IgD-negative memory B cell (primary cell): ENCODE results near the gene WDR20. TPM values are rescaled to one million over a fixed set of nuclear protein-coding genes. Genes with fewer than 3 reads are reported as not detected.

ENCODE experiments used
- H3K27ac Mint-ChIP-seq, 3 donors: one replicate each; pipeline ENCODE4 v1.8.0; 2020 to 2022; ENCODE audit warnings: mild to moderate bottlenecking in 3 of 3, mixed read lengths in 3 of 3, moderate library complexity in 1 of 3
- H3K27me3 Mint-ChIP-seq: one replicate; pipeline ENCODE4 v1.8.0; 2021; ENCODE audit warnings: mixed read lengths
- H3K36me3 Mint-ChIP-seq: one replicate; pipeline ENCODE4 v1.8.0; 2020; ENCODE audit warnings: mild to moderate bottlenecking, mixed read lengths
- H3K4me1 Mint-ChIP-seq, 3 donors: one replicate each; pipeline ENCODE4 v1.8.0; 2020 to 2022; ENCODE audit warnings: mixed read lengths in 3 of 3, mild to moderate bottlenecking in 1 of 3
- H3K4me3 Mint-ChIP-seq, 4 donors: one replicate each; pipeline ENCODE4 v1.8.0; 2020 to 2022; ENCODE audit warnings: mild to moderate bottlenecking in 4 of 4, mixed read lengths in 4 of 4, moderate library complexity in 3 of 4
- H3K9me3 Mint-ChIP-seq, 3 donors: one replicate each; pipeline ENCODE4 v1.8.0; 2020 to 2021; ENCODE audit warnings: mixed read lengths in 3 of 3, mild to moderate bottlenecking in 1 of 3
- polyA plus RNA-seq: library from polyadenylated mRNA; unstranded; fragments of 300-500 nt; fragmentation: Illumina TruSeq; gene quantifications from one replicate; pipeline ENCODE4 v1.2.3, GENCODE V29; 2021

Gene WDR20
- polyA plus RNA-seq, 1 donor from 2014 or later: 14.9 TPM

- Mint-ChIP-seq H3K36me3 (peaks cover 9% of the 10 kb centered on the region), H3K27ac (no peak overlapping the region), H3K9me3 (no peaks in the 10 kb centered on the region), H3K4me3 (no peak overlapping the region), H3K27me3 (no peaks in the 10 kb centered on the region), H3K4me1 (peaks cover 0 to under 1% (median 0%) of the 10 kb centered on the region in 3 donors)
These were observed 67.2 kb downstream of the WDR20 start for GRCh38 chr14:102206918-102207317.

DNA sequence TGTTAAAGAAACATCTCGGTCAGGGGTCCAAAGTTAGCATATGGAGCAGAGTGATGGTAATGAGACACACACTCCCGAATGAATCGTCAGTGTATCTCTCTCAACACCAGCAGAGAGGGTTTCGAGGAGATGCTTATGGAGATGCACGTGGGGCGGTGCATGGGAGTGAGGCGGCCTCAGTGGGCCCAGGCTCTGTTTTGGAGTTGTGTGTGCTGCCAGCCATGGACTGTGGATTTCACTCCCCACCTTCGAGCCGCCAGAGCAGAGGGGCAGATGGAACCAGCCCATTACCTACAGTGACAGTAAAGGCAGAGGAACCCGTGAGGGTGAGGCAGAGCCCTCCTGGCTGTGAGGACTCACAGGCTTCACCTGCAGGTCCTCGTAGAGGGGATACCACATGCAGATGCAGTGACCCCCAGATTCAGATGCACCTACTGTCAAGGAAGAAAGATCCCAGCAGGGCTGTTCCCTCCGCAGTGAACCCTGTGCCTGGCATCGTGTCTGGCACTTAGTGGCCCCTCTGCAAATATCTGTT is 68.2 kb downstream of the WDR20 start:
- Mint-ChIP-seq H3K36me3 (peaks cover 9% of the 10 kb centered on the region), H3K27ac (no peak overlapping the region), H3K9me3 (no peaks in the 10 kb centered on the region), H3K27me3 (no peaks in the 10 kb centered on the region), H3K4me3 (no peak overlapping the region), H3K4me1 (no peaks in the 10 kb centered on the region)

DNA sequence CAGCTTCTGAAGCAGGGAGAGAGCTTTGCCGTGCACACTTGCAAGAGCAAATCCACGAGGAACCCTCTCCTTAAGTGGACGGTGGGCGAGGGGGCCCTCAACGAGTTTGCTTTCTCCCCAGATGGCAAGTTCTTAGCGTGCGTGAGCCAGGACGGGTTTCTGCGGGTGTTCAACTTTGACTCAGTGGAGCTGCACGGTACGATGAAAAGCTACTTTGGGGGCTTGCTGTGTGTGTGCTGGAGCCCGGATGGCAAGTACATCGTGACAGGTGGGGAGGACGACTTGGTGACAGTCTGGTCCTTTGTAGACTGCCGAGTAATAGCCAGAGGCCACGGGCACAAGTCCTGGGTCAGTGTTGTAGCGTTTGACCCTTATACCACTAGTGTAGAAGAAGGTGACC is 69.0 kb downstream of the WDR20 start:
- Mint-ChIP-seq H3K27ac (no peak overlapping the region), H3K27me3 (no peaks in the 10 kb centered on the region), H3K9me3 (no peaks in the 10 kb centered on the region), H3K4me3 (no peak overlapping the region), H3K36me3 (peaks cover 9% of the 10 kb centered on the region), H3K4me1 (no peaks in the 10 kb centered on the region)

- no peak overlapping the region for H3K4me3 Mint-ChIP-seq
- H3K4me1 Mint-ChIP-seq: no peaks in the 10 kb centered on the region
- H3K27ac Mint-ChIP-seq: no peak overlapping the region
- H3K9me3 Mint-ChIP-seq: no peaks in the 10 kb centered on the region
- peaks cover 10% of the 10 kb centered on the region for H3K36me3 Mint-ChIP-seq
- no peaks in the 10 kb centered on the region for H3K27me3 Mint-ChIP-seq
These were observed 69.7 kb downstream of the WDR20 start for GRCh38 chr14:102209224-102209966.

GRCh38 chr14:102210421-102211042 is 70.8 kb downstream of the WDR20 start:
- H3K9me3 Mint-ChIP-seq: no peaks in the 10 kb centered on the region
- H3K4me3 Mint-ChIP-seq: no peak overlapping the region
- H3K27me3 Mint-ChIP-seq: no peaks in the 10 kb centered on the region
- no peak overlapping the region for H3K27ac Mint-ChIP-seq
- peaks cover 8% of the 10 kb centered on the region for H3K36me3 Mint-ChIP-seq
- H3K4me1 Mint-ChIP-seq: no peaks in the 10 kb centered on the region

GRCh38 chr14:102211240-102211639 is 71.5 kb downstream of the WDR20 start:
- Mint-ChIP-seq H3K9me3 (no peaks in the 10 kb centered on the region), H3K4me3 (no peak overlapping the region), H3K36me3 (peaks cover 7% of the 10 kb centered on the region), H3K27ac (no peak overlapping the region), H3K4me1 (no peaks in the 10 kb centered on the region), H3K27me3 (no peaks in the 10 kb centered on the region)

- Mint-ChIP-seq H3K27ac (no peak overlapping the region), H3K4me3 (no peak overlapping the region), H3K4me1 (no peaks in the 10 kb centered on the region), H3K36me3 (peaks cover 7% of the 10 kb centered on the region), H3K27me3 (no peaks in the 10 kb centered on the region), H3K9me3 (no peaks in the 10 kb centered on the region)
These were observed 72.7 kb downstream of the WDR20 start for GRCh38 chr14:102212356-102212755.

DNA sequence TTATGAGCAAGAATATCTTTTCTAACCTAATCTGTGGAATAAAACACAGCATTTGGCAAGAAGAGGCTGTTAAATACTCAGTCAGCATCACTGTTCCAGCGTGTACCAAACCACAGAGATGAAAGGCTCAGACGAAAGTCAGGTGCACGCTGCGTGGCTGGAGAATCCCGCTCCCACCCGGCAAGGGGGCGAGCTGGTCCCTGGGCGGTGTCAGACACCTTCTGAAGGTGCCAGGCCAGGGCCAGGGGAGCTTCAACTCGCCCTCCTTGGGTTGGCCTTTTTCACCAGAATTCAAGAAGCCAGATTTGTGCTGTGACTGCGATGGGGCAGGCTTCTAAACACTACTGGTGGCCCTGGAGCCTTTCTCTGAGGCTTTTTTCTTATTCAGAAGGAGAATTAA is 73.1 kb downstream of the WDR20 start:
- no peak overlapping the region for H3K4me3 Mint-ChIP-seq
- H3K9me3 Mint-ChIP-seq: no peaks in the 10 kb centered on the region
- H3K4me1 Mint-ChIP-seq: peaks cover 0 to 3% (median 0%) of the 10 kb centered on the region in 3 donors
- H3K27me3 Mint-ChIP-seq: no peaks in the 10 kb centered on the region
- H3K27ac Mint-ChIP-seq: no peak overlapping the region
- peaks cover 4% of the 10 kb centered on the region for H3K36me3 Mint-ChIP-seq

DNA sequence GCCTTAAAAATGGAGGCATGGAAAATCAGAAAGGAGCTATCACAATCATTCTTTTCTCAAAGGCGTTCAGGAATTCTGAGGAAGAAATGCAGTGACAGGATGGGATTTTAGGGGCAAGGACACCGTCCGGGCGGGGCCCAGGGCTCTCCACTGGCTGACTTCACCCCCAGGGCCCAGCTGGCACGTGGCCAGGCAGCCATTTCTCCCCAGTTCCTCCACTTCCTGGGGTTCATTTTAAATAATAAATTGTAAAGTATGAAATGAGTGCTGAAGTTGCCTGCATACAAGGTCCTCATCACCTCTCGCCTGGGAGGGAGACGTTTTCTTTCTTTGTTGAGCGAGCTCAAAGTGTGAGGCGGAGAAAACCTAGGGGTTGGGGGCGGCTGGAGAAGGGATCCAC is 73.8 kb downstream of the WDR20 start:
- Mint-ChIP-seq H3K27me3 (no peaks in the 10 kb centered on the region), H3K4me3 (no peak overlapping the region), H3K27ac (no peak overlapping the region), H3K9me3 (no peaks in the 10 kb centered on the region), H3K36me3 (peaks cover 4% of the 10 kb centered on the region), H3K4me1 (peaks cover 0 to 3% (median 0%) of the 10 kb centered on the region in 3 donors)

GRCh38 chr14:102213984-102214658 is 74.4 kb downstream of the WDR20 start:
- no peak overlapping the region for H3K27ac Mint-ChIP-seq
- H3K36me3 Mint-ChIP-seq: peaks cover 3% of the 10 kb centered on the region
- H3K4me1 Mint-ChIP-seq: peaks cover 1 to 3% (median 3%) of the 10 kb centered on the region in 3 donors
- H3K9me3 Mint-ChIP-seq: no peaks in the 10 kb centered on the region
- H3K4me3 Mint-ChIP-seq: no peak overlapping the region
- no peaks in the 10 kb centered on the region for H3K27me3 Mint-ChIP-seq

DNA sequence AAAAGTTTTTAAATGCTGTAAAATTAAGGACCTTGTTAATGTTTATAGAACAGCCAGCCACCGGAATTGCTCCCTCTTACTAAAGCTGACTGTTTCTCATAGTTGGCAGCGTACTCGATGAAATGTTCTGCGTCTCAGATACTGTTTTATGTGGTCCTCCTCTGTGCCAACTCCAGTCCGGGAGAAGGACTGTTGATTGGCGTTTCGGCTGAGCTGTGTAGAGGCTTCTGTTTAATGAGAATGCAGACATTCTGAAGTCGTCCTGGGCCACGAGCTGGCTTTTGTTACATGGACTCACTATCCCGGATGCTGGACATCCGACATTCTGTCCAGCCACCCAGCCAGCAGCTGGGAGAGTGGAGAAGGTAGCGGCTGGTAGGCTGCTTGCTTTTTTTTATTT is 75.4 kb downstream of the WDR20 start:
- Mint-ChIP-seq H3K4me3 (no peak overlapping the region), H3K4me1 (peaks cover 8 to 11% (median 10%) of the 10 kb centered on the region in 3 donors), H3K36me3 (peaks cover 4% of the 10 kb centered on the region), H3K9me3 (no peaks in the 10 kb centered on the region), H3K27ac (peak overlapping the region in 1 of 3 donors; percentile 17), H3K27me3 (peaks cover 1% of the 10 kb centered on the region)

DNA sequence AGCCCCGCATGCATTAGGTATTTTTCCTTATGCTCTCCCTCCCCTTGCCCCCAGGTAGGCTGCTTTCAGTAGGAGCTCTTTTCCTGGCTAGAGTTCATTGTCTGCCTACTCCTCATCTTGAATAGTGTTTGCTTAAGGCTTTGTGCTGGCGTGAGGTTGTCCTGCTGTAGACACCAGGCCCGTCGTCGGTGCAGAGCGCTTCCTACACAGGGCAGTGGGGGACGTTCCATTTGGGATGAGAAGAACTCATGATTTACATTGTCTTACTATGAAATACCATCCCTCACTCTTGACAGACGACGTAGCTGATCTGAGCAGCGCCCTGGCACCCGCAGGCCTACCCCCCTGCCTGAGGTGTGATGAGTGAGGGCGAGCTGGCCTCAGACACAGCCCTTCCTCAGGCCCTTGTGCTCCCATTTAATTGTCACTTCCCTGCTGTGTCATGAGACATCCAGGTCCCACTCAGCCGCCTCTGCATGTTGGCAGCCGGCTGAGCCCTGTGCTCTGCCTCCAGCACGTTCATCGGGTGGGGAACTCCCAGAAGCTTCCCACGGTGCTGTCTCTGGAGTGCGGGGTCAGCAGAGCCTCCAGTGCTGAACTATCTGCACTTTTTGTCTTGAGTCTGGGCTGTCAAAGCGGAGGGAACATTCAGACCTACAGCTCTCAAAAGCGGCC is 76.0 kb downstream of the WDR20 start:
- H3K27ac Mint-ChIP-seq: peak overlapping the region in 1 of 3 donors; percentile 17
- peaks cover 1% of the 10 kb centered on the region for H3K27me3 Mint-ChIP-seq
- no peak overlapping the region for H3K4me3 Mint-ChIP-seq
- H3K4me1 Mint-ChIP-seq: peaks cover 9 to 15% (median 11%) of the 10 kb centered on the region in 3 donors
- H3K9me3 Mint-ChIP-seq: no peaks in the 10 kb centered on the region
- peaks cover 4% of the 10 kb centered on the region for H3K36me3 Mint-ChIP-seq

DNA sequence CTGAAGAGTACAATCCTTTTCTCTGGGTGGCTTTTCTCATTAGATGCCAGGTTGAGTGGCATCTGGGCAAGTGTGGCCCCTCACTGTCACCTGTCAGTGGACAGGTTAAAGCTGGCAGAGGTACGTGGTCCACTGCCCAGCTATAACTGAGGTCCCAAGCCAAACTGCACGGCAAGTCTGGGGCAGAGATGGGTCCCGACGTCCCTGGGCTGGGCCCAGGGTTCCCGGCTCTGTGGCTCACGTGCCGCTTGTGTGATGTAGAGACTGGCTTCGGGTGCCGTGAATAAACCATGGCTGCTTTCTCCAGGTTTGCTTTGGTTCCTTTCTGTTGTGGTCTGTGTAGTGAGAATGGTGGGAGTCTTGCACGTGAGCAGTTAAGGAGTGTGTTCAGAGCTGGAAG is 77.7 kb downstream of the WDR20 start:
- Mint-ChIP-seq H3K27ac (no peak overlapping the region), H3K9me3 (no peaks in the 10 kb centered on the region), H3K4me1 (peaks cover 9 to 15% (median 11%) of the 10 kb centered on the region in 3 donors), H3K36me3 (peaks cover 4% of the 10 kb centered on the region), H3K4me3 (no peak overlapping the region), H3K27me3 (peaks cover 1% of the 10 kb centered on the region)

GRCh38 chr14:102217987-102218421 is 78.3 kb downstream of the WDR20 start:
- Mint-ChIP-seq H3K27ac (no peak overlapping the region), H3K27me3 (peaks cover 1% of the 10 kb centered on the region), H3K4me3 (no peak overlapping the region), H3K36me3 (peaks cover 4% of the 10 kb centered on the region), H3K9me3 (no peaks in the 10 kb centered on the region), H3K4me1 (peaks cover 9 to 15% (median 11%) of the 10 kb centered on the region in 3 donors)

GRCh38 chr14:102218688-102219087 is 79.0 kb downstream of the WDR20 start:
- Mint-ChIP-seq H3K27me3 (peaks cover 1% of the 10 kb centered on the region), H3K36me3 (peaks cover 4% of the 10 kb centered on the region), H3K9me3 (no peaks in the 10 kb centered on the region), H3K4me1 (peaks cover 9 to 15% (median 11%) of the 10 kb centered on the region in 3 donors), H3K4me3 (peak overlapping the region in 1 of 4 donors; percentile 39), H3K27ac (peak overlapping the region in 1 of 3 donors; percentile 29)
